Activated T-cell treated with anti-CD3 and anti-CD28 coated beads, Interleukin-2, amount 50 U/mL, for 24 hours (primary cell): ENCODE measurements around the gene PTH1R.

Experiments used
- DNase-seq: peaks from one replicate; pipeline ENCODE4 v3.0.0-alpha.2; 2020
- H3K27ac Mint-ChIP-seq: 2 replicates; pipeline ENCODE4 v1.8.0; 2020; ENCODE audit warnings: mild to moderate bottlenecking, mixed read lengths
- H3K27me3 Mint-ChIP-seq: 2 replicates; pipeline ENCODE4 v1.8.0; 2020; ENCODE audit warnings: mixed read lengths
- H3K36me3 Mint-ChIP-seq: 2 replicates; pipeline ENCODE4 v1.8.0; 2020; ENCODE audit warnings: low read depth, mixed read lengths
- H3K4me1 Mint-ChIP-seq: 2 replicates; pipeline ENCODE4 v1.8.0; 2020; ENCODE audit warnings: low read depth, mixed read lengths
- H3K4me3 Mint-ChIP-seq: 2 replicates; pipeline ENCODE4 v1.8.0; 2020; ENCODE audit warnings: mild to moderate bottlenecking, moderate library complexity, mixed read lengths
- H3K9me3 Mint-ChIP-seq: 2 replicates; pipeline ENCODE4 v1.8.0; 2020; ENCODE audit warnings: mixed read lengths

PTH1R gene

GRCh38 chr3:46845860-46846623, 31.5 kb upstream of the PTH1R start:
- H3K36me3 Mint-ChIP-seq, result no peaks in the 10 kb centered on the region
- DNase-seq, result peak; percentile 85

DNA sequence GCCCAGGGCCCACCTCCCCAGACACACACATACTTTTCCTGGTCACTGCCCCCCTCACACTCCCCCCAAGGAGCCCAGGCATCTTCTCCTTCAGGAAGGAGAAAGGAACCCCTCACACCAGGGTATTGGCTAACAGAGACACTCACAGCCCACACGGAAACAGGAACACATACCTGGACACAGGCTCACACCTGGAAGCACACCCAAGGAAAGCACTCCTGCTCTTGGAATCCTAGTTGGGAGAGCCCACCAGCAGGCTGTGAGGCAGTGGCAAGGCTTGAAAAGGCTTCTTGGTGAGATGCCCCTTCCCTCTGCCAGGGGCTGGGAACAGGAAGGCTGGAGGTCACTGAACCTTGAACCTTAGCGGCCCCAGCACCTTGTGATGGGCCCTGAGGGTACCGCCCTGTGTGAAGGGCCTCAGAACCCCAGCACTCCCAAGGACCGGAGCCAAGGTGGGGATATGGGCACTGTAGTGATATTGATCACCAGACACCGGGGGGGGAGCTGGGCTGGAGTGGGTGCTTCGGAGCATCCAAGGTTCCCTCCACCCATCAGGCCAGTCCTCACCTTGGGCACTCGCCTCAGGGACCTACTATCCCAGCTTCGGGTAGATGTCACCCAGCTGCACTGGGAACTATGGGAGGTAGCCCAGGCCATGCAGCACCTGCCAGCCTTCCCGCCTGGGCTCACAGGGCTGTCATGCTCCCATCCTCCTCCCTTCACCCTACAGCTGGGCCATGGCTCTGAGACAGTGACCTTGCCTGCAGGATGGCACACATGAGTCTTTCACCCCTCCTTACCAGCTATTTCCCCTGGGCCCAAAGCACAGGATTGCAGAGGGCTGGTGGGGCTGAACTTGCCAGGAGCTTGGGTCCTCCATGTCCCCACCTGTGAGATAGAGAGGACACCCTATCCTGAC, 30.6 kb upstream of the PTH1R start:
- peak overlapping the region; percentile 47 for H3K4me3 Mint-ChIP-seq
- peak overlapping the region; percentile 29 for H3K27ac Mint-ChIP-seq
- H3K4me1 Mint-ChIP-seq, result peaks cover 11% of the 10 kb centered on the region
- DNase-seq, result peak; percentile 32
- H3K27me3 Mint-ChIP-seq, result no peaks in the 10 kb centered on the region
- peaks cover 1% of the 10 kb centered on the region for H3K9me3 Mint-ChIP-seq
- no peaks in the 10 kb centered on the region for H3K36me3 Mint-ChIP-seq

More at GRCh38 chr3:46845860-46846623, 31.5 kb upstream of the PTH1R start:
- Mint-ChIP-seq H3K4me3 (peak overlapping the region; percentile 63), H3K9me3 (peaks cover 8% of the 10 kb centered on the region), H3K27ac (peak overlapping the region; percentile 80), H3K27me3 (no peaks in the 10 kb centered on the region), H3K4me1 (peaks cover 11% of the 10 kb centered on the region)

- H3K4me1 Mint-ChIP-seq, result peaks cover 11% of the 10 kb centered on the region
These were observed 29.8 kb upstream of the PTH1R start for GRCh38 chr3:46847744-46848143.

DNA sequence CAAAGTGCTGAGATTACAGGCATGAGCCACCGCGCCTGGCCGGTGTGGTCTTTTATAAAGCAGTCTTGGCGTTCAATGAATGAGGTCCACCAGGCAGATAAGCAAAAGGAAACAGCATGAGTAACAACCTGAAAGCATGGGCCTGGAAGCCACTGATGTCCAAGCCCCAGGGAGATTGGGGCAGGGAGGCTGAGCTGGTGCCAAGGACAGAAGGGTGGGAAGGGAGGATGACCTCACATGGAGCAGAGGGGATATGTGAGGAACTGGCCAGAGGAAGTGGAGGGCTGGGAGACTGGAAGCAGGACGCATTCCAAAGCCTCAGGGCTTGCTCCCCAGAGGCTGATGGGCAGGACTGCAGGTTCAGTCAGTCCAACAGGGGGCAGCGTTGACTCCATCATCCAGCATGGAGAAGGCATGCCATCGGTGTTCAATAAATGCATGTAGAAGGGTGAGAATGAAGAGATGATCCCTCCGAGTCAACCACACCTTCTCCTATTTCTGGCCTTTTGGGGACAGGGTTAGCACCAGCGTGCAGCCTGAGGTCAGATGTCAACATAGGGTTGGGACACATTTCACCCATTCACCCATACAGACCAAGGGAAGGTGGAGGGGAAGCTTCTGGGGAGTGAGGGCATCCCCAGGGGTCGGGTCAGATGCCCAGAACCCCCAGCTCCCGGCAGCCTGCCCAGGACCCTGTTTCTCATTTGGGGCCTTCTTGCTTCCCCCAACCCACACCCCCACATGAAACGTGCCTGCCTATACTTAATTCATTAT, 29.1 kb upstream of the PTH1R start:
- Mint-ChIP-seq H3K9me3 (no peaks in the 10 kb centered on the region), H3K4me1 (peaks cover 11% of the 10 kb centered on the region), H3K4me3 (no peak overlapping the region), H3K27ac (no peak overlapping the region), H3K27me3 (no peaks in the 10 kb centered on the region), H3K36me3 (no peaks in the 10 kb centered on the region)
- peak; percentile 58 for DNase-seq

More at GRCh38 chr3:46847744-46848143, 29.8 kb upstream of the PTH1R start:
- no peak overlapping the region for H3K4me3 Mint-ChIP-seq
- H3K27ac Mint-ChIP-seq, result no peak overlapping the region
- no peaks in the 10 kb centered on the region for H3K36me3 Mint-ChIP-seq
- H3K9me3 Mint-ChIP-seq, result no peaks in the 10 kb centered on the region
- peak; percentile 2 for DNase-seq
- H3K27me3 Mint-ChIP-seq, result no peaks in the 10 kb centered on the region

GRCh38 chr3:46849045-46849631, 28.4 kb upstream of the PTH1R start:
- Mint-ChIP-seq H3K27ac (no peak overlapping the region), H3K4me1 (peaks cover 11% of the 10 kb centered on the region), H3K9me3 (no peaks in the 10 kb centered on the region), H3K27me3 (no peaks in the 10 kb centered on the region), H3K4me3 (no peak overlapping the region), H3K36me3 (no peaks in the 10 kb centered on the region)
- DNase-seq, result peak; percentile 24

DNA sequence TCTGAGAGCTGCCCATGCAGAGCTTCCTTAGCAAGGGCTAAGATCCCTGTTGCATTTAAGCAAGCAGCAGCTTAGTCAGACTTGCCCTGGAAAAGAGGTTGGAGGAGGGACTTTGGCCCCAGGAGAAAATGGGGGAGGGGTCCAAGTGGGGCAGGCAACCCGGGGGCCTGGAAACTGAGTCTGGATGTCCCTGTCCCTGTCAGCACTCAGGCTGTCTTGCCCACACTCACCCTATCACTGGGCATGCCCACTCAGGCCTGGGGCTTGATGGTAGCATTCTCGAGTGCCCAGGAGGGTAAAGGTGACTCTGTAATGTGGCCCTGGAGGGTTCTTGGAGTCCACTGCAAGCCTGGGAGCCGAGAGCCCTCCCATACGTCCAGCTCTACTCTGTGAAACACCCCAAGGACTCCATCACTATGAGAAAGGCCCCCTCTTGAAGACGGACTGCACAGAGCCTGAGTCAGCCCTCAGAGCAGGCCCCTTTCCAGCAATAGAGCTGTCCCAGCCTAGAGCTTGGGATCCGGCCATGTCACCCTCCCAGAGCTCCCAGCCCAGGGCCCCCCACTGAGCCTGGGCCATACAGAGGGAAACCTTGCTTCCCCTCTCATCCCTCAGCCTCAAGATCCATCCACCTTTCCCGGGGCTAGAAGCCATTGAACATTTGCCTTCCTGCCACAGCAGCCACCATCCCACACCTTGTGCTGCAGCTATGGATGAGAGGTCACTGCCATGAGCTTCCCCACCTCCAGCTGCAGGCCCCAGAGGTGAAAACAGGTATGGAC, 27.6 kb upstream of the PTH1R start:
- Mint-ChIP-seq H3K36me3 (no peaks in the 10 kb centered on the region), H3K27me3 (no peaks in the 10 kb centered on the region), H3K4me3 (no peak overlapping the region), H3K4me1 (peaks cover 11% of the 10 kb centered on the region), H3K9me3 (no peaks in the 10 kb centered on the region), H3K27ac (no peak overlapping the region)
- peak; percentile 21 for DNase-seq

- no peak for DNase-seq
- Mint-ChIP-seq H3K4me1 (peaks cover 7% of the 10 kb centered on the region), H3K27ac (no peak overlapping the region), H3K9me3 (no peaks in the 10 kb centered on the region), H3K4me3 (no peak overlapping the region), H3K27me3 (no peaks in the 10 kb centered on the region), H3K36me3 (no peaks in the 10 kb centered on the region)
These were observed 27.1 kb upstream of the PTH1R start for GRCh38 chr3:46850468-46850779.

DNA sequence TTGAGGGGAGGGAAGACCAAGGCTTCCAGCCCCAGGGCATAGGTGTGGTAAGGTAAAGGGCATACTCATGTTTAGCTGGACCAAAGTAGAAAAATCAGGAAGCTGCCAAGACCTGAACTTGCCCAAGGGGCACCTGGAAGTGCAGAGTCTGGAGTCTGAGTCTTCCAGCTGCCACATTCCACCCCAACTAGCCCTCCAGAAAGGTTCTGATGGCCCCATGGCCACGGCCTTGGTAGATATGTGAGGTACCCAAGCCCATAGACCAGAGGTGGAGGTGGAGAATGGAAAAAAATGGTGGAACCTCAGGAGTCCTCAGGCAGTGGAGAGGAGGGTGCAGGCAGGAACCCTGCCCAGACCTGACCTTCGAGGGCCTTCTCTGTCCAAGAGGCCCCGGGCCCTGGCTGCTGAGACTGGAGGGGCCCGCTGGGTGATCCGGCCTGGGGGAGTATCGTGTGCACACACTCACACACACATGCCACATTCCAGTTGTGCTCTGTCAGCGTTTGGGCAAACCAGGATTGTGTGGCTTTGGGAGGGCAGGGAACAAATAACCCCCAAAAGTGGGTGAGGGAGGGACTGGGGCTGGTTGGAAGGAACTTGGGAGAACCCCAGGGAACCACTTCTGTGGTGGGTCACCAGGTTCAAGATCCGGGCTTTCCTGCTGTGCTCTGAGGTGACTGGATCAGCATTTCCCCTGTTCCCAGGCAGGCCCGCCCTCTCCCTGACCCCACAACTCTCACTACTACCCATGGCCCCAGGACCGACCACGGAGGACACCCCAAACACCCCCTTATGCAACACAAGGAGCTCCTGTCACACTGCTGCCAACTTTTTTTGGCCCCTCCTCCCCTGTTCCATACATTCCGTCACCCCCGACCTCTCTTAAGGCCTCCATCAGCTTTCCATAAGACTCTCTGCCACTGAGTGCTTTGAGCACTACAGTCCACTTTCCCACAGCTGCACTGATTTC, 25.9 kb upstream of the PTH1R start:
- Mint-ChIP-seq H3K27me3 (peaks cover 3% of the 10 kb centered on the region), H3K4me1 (no peaks in the 10 kb centered on the region), H3K27ac (no peak overlapping the region), H3K9me3 (no peaks in the 10 kb centered on the region), H3K4me3 (no peak overlapping the region), H3K36me3 (no peaks in the 10 kb centered on the region)
- peak; percentile 6 for DNase-seq

- Mint-ChIP-seq H3K9me3 (no peaks in the 10 kb centered on the region), H3K27ac (no peak overlapping the region)
These were observed 25.2 kb upstream of the PTH1R start for GRCh38 chr3:46852334-46852720.

DNA sequence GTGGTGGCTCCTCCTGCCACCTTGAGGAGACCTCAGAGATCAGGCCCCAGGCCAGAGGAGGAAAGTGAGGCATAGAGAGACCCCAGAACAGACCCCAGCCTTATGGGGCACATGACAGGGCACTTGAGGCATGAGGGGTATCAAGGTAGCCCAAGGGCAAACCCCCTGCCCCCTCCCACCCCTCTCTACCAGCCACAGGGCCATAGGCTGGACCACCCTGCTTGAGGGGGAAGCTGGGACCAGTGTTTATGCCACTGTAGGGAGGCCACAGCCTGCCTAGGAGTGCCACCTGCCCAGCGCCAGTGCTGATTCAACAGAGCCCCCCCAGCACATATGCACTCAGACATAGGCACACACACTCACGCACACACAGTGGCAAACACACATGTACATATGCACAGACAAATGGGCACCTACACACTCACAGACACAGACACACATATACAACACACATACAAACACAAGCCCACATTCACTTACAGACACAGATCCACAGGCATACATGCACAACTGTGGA, 24.6 kb upstream of the PTH1R start:
- H3K27ac Mint-ChIP-seq, result no peak overlapping the region
- H3K4me3 Mint-ChIP-seq, result no peak overlapping the region
- H3K27me3 Mint-ChIP-seq, result peaks cover 5% of the 10 kb centered on the region
- no peaks in the 10 kb centered on the region for H3K36me3 Mint-ChIP-seq
- peak; percentile 2 for DNase-seq
- H3K4me1 Mint-ChIP-seq, result no peaks in the 10 kb centered on the region
- no peaks in the 10 kb centered on the region for H3K9me3 Mint-ChIP-seq

More at GRCh38 chr3:46852334-46852720, 25.2 kb upstream of the PTH1R start:
- Mint-ChIP-seq H3K27me3 (peaks cover 3% of the 10 kb centered on the region), H3K4me1 (no peaks in the 10 kb centered on the region), H3K36me3 (no peaks in the 10 kb centered on the region), H3K4me3 (no peak overlapping the region)
- peak; percentile 2 for DNase-seq

DNA sequence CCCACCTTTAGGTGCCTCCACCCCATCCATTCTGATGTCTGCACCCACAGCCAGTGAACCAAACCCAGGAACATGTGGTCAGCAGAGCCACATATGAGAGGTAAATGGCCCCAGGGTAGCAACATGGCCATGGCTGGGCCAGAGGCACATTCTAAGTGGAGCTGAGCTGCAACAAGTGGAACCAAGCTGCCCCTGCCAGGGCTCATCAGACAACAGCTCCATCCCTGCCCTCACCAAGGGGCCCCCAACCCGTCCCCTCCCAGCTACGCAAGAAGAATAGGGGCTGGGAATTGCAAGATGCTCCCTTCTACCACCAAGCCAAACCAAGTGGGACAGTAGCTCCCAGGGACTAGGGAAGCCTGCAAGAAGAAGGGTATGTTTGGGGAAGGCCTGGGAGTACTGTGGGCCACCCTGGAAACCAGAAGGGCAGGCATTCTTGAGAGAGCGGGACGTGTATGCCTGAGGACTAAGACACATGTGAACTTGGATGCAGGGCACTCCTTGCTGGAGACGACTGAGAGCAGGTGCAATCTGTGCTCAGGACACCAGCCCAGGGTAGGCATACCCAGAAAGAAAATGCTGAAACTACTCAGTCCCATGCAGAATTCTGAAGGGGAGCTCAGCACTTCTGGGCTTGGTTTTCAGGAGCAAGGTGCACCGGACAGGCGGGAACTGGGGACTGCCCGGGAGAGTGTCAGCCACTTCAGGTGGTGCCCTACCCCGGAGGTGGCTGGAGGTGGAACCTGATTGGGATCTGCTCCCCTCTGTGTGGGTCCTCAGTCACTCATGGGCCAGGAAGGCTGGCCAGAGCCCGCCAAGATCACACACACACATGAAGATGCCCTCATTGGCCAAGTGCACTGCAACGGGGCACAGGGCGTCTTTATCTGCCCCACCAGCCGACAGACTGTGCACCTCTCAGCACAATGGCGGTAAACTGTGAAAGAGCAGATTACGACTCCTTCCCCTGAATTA, 23.8 kb upstream of the PTH1R start:
- no peak overlapping the region for H3K27ac Mint-ChIP-seq

DNA sequence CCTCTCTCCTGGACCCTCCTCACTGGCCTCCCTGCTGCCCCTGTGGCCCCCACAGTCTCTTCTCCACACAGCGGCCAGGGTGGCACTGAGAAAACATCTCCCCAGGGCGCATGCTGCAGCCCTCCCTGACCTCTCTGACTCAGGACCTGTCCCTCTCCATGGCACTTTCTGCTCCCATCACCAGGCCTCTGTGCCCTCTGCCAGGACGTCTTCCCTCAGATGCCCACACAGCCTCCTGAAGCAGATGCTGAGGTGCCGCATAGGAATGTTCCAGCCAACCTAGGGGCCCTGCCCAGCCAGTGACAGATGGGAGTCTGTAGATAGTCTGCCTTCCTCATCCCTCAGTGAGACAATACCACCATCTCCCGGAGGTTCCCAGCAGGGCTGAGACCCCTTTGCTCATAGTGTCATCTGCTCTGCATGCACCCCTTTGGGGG, 22.9 kb upstream of the PTH1R start:
- Mint-ChIP-seq H3K4me3 (no peak overlapping the region), H3K27me3 (peaks cover 7% of the 10 kb centered on the region), H3K27ac (no peak overlapping the region), H3K4me1 (no peaks in the 10 kb centered on the region), H3K9me3 (no peaks in the 10 kb centered on the region), H3K36me3 (no peaks in the 10 kb centered on the region)
- no peak for DNase-seq

More for the DNA sequence above, 23.8 kb upstream of the PTH1R start:
- DNase-seq, result no peak
- Mint-ChIP-seq H3K4me3 (no peak overlapping the region), H3K36me3 (no peaks in the 10 kb centered on the region), H3K4me1 (no peaks in the 10 kb centered on the region), H3K9me3 (no peaks in the 10 kb centered on the region), H3K27me3 (peaks cover 7% of the 10 kb centered on the region)
